Stimulated activated CD8-positive, alpha-beta memory T cell treated with anti-CD3 and anti-CD28 coated beads, Interleukin-7, amount 100 ng/mL, for 4 hours (primary cell): ENCODE data around the gene PDE3A.
"Not testable (repeated sequence)": the region's sequence is repeated elsewhere in the genome, so short reads cannot be mapped to it uniquely, and the experiment has no call there.

Experiments used
- DNase-seq, 2 donors: peaks; one replicate each; pipeline ENCODE4 v3.0.0-alpha.2; 2020; ENCODE audit warnings: low read depth in 2 of 2

The PDE3A gene

DNA sequence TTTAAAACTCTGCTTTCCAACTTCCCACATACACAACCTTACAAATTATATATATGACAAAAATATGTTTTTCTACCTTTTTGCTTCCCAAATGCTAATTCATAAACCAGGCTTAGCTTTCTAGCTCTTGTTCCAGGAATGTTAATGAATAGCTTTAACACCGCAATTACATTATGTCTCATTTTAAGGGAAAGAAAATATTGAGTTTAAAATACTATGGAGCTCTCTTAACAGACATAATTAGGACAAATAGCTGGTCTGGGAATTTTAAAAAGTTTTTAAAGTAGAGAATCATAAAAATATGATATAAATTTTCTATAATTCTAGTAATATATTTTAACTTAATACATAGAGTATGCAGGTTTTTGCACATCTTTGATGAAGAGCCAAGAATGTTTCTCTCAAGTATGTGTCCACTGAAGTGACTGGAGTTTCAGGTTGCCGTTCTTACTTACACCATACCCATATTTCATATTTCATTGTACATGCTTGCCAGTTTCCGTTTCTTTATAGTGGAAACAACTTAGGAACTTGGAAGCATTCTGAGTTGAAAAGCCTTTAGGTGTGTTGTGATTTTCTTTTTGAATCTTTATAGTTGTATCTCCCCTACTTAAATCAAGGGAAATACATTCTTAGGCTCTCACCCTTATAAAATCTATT, 236.2 kb downstream of the PDE3A start:
- DNase-seq = no peak

DNA sequence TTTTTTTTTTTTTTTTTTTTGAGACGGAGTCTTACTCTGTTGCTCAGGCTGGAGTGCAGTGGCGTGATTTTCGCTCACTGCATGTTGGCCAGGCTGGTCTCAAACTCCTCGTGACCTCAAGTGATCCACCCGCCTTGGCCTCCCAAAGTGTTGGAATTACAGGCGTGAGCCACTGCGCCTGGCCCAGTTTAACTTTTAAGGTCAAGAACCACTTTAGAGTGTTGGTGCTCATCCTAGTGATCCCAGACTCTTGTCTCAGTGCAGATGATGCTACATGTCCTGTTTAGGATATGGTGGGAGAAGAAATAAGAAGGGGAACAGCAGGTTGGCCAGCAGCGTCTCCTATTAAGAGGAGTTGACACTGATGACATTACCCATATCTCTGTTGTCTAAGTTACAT, 246.7 kb downstream of the PDE3A start:
- DNase-seq = not testable (repeated sequence)

DNA sequence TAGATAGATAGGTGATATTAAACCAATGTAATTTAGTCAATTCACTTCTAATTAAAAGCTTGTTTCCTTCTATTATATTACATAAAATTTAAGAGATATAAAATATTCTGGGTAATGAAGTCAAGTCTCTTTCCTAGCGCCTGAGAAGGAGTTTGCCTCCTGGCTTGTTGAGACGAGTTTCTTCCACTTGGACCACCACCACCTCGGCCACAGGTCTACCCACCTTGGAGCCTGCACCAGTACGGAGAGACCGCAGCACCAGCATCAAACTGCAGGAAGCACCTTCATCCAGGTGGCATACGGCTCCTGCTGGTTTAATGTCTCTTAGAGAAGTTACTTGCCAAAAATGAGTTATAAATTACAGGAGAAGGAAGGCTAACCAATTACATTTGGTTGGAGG, 247.8 kb downstream of the PDE3A start:
- DNase-seq = no peak

DNA sequence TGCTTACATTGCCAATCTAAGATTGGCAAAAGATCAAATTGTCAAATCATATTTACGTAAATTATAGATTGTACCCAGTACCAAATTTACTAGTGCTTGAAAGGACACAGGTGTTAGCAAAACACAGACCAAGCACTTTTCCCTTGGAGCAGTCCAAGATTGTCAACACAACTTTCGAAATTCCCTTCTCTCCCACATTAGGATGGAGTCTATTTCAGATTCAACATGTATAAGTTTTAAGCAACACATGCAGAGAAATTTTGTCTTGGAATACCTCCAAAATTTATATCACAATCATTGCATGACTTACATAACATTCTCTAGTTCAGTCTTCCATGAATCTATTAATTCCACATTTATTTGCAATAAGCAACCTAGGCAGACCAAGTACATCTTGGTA, 251.9 kb downstream of the PDE3A start:
- DNase-seq = no peak

DNA sequence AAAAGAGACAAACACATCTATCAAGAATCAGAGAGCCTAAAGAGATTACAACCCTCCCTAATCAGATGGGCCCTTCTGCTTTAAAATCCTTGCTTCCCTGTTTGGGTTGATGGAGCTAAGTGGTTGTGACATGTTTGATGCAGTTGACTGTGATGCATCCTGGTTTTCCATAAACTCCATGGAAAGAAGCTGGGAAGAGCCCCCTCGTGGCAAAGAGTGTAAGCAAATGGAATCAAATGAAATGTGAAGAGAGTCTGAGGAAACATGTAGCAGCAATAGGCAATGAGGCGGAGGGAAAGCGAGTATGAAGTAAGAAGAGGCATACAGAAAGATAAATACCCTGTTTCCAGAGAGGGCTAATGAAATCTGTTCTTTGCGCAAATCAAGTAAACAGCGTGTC, 256.4 kb downstream of the PDE3A start:
- no peak for DNase-seq

DNA sequence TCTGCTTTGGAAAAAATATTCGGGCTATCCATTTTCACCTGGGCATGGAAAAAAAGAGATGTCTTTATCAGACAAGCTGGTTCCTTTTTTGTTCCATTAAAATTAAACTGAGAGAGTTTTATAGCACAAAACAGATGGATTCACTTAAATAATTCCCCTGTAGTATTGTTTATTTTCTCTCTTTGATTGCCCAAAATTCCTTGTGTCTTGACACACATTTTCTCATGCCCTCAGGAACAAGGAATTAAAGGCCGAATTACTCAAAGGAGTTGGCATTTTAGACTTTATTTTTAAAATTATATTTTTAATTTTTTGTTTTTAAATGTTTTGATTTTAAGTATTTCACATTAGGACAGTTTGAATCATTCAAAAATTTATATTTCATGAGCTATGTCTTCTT, 257.2 kb downstream of the PDE3A start:
- no peak for DNase-seq

DNA sequence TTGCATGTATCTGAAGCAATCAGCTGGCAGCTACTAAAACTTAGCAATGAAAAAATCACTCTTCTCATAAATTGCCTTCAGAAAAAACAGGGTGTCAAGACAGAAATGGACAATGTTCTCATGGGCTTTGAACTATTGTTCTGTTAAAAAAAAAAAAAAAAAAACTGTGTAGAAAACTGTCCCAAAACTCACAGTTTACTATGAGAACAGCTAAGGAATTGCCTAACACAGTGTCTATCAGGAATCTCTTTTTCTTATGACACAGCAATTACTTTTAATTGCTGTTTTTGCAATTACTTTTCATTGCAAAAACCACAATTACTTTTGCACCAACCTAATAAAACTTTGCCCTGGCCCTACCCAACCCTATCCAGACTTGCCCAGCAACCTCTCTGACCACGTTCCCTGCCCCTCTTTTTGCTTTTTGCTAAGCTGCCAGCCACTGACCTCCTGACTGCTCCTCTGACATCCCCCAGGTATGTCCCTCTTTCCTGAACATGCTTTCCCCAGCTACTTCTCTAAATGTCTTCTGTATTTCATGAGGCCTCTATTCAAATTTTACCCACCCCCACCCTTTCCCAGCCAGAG, 258.8 kb downstream of the PDE3A start:
- DNase-seq = no peak

DNA sequence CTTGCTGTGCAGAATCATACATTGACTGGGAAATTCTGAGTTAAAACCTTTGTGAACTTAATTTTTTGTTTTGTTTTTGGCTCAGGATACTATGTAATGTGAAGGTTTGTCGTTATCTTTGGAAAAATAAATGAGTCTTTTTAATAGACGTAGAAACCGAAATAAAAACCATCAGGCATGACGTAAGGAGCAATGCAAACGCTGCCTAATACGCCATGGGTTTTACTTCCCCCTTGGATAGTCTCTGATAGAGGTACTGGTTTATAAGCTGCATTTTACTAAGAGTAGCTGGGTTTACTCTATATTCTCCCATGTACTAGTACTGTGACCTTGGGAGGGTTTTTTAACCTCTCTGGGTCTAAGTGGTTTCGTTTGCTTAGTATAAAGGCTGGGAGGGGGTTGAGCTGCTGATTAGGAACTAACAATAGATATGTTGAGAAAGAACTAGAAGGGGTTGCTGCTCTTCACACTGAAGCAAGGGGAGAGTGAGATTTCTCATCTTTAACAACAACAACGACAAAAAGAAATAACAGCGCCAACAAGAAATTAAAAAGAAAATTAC, 260.0 kb downstream of the PDE3A start:
- no peak for DNase-seq

DNA sequence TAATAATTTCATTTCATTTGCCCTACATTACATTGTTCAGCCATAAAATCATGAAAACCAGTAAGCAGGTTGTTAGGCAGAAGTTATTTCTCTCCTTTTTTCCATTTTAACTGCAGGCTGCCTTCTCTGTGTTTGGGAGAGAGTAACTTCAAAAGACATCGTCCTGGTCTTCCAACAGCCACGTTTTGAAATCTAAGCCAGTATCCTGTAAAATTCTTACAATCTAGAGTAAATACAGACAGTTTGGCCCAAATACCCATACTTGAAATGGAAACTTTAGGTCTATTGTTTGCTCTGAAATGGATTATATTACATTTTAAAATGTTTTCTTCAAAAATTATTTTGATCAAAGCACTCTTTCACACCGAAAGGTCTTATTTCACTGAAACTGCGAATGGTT, 260.7 kb downstream of the PDE3A start:
- DNase-seq = no peak

DNA sequence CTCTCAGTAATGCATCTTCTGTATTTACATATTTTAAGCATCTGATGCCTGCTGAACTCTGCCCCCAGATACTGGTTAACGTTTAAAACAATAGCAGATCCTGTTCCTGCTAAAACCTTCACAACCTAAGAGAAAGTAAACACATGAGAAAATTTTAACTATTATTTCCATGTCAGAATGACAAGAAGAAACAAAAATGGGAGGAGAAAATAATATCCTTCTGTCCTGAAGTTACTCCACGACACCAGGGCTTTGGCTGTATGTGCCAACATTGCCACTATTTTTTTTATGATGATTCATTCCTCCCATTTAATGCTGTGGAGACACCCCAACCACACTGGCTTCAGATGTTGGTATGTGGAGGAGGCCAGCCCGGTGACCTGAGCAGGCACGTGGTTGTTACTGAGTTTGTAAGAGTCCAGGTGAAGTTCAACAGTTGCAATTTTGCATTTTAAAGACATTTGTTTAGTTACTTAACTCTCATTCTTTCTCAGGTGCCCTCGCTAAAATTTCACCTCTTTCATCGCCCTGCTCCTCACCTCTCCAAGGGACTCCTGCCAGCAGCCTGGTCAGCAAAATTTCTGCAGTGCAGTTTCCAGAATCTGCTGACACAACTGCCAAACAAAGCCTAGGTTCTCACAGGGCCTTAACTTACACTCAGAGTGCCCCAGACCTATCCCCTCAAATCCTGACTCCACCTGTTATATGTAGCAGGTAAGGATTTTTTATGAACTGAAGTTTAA, 261.2 kb downstream of the PDE3A start:
- DNase-seq = no peak

DNA sequence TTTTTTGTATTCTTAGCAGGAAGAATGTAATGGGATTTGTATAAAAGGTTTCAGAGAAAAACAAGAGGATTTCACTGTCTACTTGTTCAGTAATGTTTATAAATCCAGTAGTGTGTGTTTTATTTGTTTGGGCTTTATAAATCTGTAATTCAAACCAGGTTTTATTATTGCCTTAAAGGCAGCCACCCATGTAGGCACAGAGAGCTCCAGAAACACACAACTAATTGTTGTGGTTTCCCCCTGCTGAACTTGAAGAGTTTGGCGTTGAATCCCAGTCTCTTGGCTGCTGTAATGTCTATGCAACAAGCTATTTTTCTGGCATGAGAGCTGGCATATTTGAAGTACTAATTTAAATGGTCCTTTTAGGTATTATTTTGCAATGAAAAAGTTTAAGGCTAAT, 263.4 kb downstream of the PDE3A start:
- no peak for DNase-seq

DNA sequence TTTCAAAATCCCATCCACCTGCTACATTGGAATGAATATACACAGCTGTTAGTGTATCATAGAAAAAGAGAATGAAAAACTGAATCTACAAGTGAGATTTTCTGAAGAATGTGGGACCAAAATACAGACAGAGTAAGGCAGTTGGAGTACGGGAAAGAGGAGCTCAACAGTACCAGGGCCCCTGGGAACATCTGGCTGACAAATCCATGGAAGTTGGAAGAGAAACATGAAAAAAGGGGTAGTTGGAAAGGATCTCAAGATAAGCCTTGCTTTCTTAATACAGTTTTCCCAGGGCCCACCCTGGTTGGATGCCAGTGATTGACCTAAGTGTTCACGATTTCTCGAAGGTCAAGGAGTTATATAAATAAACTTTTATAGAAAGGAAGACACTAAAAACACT, 272.8 kb downstream of the PDE3A start:
- DNase-seq = no peak

DNA sequence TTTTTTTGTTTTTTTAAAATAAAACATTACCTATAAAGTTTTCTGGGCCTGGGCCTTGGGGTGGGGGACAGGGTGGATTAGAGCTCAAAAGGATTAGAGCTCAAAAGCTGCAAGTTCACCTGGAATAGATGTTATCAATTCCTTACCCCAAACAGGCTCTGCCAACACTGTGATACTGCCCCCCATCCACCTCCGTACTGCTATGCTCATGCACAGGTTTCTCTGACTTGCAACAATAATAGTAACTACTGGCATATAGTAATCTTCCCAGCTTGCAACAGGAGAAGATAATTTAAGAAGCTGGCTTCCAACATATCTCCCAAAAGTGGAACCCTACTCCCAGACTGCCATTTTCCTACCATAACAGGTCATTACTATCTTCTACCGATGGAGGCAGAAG, 275.5 kb downstream of the PDE3A start:
- DNase-seq = no peak

DNA sequence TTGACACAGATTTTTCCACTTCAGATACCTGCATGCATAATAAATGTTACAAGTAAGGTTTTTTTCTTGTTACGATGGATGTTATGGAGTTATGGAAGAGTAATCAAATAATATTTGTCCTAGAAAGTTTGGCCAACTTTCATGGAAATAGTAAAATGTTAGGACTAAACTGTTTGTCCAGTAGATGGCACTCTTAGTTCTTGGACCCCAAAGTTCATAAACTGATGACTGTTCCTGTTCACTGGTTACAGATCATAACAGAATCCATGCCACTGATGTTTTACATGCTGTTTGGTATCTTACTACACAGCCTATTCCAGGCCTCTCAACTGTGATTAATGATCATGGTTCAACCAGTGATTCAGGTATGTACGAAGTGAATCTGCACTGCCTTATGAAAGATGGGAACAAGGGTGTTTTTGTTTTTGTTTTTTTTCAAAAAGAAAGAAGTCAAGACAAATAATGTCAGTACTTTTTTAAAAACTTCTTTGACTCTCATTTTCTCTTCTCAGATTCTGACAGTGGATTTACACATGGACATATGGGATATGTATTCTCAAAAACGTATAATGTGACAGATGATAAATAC, 278.0 kb downstream of the PDE3A start:
- no peak for DNase-seq

DNA sequence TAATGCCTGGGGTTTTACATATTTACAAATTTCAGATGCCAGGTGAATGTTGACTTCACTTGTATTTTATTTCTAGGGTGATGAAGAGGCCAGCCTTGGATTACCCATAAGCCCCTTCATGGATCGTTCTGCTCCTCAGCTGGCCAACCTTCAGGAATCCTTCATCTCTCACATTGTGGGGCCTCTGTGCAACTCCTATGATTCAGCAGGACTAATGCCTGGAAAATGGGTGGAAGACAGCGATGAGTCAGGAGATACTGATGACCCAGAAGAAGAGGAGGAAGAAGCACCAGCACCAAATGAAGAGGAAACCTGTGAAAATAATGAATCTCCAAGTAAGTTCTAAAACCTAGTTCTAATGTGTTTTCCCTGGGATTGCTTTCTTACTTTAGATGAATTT, 285.5 kb downstream of the PDE3A start:
- DNase-seq = no peak

DNA sequence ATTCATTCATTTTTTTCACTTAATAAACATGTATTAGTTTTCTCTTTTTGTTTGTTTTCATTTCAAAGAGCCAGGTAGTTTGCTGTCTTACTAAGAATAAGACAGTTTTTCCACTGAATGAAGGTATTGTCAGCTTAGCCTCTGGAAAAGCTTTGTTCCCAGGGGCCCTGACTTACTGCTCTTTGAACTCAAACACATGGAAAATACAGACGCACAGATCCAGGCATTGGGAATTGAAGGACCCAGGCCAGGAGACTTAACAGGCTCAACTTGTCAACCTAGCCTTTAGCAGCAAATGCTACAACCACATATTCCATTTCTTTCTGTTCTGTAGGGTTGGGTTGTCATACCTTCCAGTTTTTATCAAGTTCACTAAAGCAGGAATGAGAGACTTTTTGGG, 288.3 kb downstream of the PDE3A start:
- DNase-seq = no peak

DNA sequence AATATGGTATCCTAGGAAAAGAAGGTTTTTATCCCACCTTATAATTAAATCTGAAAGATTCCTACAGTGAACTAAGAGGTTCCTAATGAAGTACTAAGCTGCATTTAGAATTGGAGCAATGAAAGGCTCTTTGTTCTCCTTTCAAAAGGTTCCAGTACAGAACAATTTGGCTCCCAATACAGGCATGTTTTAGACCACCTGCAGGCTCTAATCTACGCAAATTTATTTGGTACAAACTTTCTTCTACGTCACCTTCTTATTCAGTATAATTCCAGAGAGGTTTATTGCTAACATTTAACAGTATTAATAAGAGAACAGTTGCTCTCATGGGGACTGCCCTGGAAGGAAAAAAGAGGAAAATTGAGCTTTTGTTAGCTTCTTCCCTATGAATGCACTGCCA, 289.2 kb downstream of the PDE3A start:
- DNase-seq = no peak

DNA sequence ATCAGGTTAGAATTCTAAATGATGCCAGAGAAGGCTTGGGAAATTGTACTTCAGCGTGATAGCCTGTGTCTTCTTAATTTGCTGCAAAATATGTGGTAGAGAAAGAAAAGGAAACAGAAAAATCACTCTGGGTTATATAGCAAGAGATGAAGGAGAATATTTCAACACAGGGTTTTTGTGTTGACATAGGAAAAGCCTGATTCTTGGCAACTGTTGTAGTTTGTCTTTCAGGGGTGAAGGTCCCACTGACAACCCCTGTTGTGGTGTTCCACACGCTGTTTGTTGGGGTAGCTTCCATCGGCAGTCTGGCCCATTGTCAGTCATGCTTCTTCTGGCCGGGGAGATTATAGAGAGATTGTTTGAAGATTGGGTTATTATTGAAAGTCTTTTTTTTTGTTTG, 313.0 kb downstream of the PDE3A start:
- no peak for DNase-seq

DNA sequence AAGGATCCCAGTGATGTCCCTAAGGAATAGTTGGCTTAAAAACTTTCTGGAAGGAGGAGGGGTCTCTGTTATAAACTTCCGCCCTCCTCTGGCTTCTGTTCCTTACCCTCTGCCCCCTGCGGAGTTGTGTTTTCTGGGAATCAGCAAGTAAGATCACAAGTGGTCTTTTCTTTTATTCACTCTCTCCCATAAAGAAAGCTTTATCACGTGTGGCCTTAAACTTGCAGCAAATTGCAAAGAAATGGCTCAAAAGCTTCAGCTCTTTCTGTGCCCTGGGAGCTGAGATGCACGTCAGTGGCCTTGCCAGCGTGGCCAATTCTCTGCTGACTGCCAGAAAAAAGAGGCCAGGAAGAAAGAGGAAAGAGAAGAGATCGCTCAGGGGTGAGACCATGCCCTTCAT, 326.9 kb downstream of the PDE3A start, which contains the start of gene SLCO1C1:
Gene SLCO1C1 (plus strand): TSS at position 101 of the 400 bp plus-strand sequence. CDS start 4,245 bp downstream, outside the sequence.
- no peak for DNase-seq

DNA sequence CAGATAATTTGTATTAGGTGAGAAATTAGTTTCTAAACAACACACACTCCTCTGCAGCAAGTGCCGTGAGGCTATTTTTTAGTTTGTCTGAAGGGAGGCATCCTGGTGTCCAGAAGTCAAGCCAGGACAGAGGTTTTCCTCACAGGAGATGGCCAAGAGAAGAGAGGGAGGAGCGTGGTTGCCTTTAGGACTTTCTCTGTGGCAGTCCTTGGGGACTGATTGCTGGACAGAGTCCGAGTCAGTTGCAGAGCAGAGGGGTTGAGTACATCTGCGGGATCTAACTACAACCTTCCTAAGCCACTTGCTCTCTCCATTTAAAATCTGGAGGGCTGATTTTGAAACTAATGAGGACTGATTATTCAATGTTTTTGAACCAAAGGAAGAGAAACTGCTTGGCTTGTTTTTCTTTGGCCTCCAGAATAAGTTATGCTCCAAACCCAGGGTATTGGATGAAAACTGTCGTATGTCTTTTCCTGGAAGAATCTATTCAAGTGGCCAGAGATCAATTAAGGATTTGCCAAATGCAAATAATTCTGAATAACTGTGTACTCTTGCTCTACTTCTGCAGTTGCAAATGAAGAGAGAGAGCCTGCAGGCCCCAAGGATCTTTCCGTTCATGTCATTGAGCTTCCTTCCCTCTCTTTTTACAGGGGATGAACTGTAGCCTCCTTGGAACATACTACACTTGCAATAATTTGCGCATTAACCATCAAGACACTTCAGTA, 328.0 kb downstream of the PDE3A start:
- no peak for DNase-seq

DNA sequence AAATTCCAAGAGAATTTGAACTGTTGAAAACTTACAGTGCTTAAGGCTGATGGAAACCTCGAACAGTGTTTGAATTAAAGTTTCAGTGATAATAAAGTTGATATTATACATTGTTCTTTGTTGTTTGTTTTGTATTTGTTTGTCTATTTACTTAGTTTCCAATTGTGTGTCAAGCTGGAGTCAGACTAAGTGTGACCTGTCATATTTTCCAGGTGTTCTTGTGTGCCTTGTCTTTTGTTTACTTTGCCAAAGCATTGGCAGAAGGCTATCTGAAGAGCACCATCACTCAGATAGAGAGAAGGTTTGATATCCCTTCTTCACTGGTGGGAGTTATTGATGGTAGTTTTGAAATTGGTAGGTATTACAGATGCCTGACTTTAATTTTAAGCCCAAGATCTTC, 332.8 kb downstream of the PDE3A start:
- DNase-seq = no peak

DNA sequence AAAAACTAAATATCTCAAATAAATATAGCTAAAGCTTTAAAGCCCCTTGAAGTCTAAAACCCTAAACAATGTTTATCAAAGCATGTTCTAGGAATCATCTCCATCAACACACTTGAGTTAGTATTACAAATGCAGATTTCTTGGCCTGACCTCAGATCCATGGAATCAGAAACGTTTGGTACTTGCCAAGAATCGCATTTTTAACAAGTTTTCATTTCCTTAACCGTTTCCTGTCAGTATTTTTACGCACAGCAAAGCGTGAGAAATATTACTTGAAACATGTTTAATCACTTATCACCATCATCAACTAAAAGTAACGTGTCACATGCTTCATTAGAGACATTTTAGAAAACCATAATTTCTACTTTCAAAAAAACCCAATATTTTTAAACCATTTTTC, 336.5 kb downstream of the PDE3A start:
- DNase-seq = no peak
